HG03175 (cell line): Measurements from ENCODE around the gene SLX9.

Experiments used
- ATAC-seq: cut with Tn5 transposase; IDR thresholded peaks from one replicate; pipeline ENCODE4 v1.9.1; 2021; ENCODE audit warnings: mild to moderate bottlenecking, moderate library complexity; ENCODE audit not compliant: unreplicated experiment

The SLX9 gene

DNA sequence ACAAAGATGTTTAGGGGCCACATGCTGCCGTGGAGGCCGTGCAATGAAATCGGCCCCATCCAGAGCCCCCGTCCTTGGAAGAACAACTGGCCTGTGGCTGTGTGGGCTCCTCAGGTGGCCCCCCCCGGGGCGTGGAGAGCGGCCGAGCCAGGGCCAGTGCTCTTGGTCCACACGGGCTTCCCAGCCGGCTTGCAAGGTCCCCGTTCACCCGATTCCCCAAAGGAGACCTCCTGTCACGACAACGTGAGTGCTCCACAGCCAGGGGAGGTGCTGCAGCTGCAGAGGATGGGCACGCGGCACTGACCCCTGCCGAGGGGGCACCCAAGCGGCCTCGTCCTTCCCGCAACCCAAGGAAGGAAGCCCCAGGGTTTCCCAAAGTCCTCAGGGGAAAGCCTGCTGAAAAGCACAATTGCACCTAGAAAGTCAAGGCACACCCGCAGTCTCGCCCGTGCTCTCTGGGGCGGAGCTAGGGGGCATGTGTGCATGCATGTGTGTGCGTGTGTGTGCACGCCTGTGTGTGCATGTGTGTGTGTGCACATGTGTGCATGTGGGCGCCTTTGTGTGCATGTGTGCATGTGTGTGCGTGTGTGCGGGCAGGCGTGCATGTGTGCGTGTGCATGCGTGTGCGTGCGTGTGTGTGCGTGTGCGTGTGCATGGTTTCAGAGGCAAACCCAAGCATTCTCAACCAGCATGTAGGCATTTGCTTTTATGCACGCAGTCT is 48.2 kb downstream of the SLX9 start:
- ATAC-seq: no peak

DNA sequence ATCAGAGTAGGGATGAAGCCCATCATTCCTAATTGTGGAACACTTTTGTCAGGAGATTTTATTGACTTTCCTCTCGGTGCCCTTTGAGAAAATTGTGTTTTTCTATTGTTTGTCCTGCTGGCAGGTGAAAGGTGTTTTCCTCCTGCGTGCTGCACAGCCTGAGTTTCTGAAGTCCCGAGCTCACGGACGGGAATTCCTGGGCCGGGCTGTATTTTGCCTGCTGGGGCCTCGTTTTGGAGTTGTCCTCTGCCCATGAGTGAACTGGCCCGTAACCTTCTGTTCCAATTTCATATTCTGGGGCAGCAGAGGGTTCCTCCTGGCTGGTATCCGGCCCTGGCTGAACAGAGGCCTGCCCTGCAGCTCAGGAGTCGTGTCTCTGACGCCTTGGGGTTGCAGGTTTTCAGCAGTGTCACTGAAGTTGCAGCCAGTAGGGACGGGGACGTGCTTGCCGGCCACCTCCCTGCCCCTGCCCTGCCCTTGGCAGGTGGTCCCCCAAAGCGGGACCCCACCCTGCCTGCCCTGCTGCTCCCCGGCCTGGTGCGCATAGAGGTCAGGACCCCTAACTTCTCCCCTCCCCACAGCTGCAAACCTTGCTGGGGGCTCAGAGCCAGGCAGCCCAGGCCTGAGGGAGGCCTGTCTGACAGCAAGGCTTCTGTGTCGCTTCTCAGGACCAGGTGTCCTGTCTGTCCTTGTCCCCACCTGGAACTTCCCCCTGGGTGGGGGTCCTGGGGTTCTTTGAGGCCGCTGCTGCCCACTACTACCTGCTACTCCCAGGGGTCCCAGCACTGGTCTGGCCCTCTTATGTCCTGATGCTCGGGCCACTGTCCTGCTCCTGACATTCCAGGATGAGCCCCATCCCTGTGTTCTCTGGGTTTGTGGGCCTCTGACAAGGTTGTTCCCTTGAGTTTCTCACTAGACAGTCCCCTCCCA is 49.0 kb downstream of the SLX9 start:
- ATAC-seq: no peak

DNA sequence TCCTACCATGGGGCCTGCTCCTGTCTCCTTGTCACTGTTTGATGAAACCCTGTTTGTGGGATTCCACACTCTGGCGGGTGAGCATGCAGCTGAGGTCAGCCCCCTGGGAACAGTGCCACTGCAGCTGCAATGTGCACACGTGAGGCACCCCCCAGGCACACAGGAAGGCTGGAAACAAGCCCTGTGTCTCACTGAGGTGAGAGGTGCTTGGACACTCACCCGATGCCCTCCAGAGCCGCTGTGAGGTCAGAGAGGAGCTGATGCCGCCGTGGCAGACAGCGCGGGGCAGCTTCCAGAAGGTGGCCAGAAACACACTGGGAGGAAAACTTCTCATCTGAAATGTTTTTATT is 49.7 kb downstream of the SLX9 start:
- no peak for ATAC-seq

DNA sequence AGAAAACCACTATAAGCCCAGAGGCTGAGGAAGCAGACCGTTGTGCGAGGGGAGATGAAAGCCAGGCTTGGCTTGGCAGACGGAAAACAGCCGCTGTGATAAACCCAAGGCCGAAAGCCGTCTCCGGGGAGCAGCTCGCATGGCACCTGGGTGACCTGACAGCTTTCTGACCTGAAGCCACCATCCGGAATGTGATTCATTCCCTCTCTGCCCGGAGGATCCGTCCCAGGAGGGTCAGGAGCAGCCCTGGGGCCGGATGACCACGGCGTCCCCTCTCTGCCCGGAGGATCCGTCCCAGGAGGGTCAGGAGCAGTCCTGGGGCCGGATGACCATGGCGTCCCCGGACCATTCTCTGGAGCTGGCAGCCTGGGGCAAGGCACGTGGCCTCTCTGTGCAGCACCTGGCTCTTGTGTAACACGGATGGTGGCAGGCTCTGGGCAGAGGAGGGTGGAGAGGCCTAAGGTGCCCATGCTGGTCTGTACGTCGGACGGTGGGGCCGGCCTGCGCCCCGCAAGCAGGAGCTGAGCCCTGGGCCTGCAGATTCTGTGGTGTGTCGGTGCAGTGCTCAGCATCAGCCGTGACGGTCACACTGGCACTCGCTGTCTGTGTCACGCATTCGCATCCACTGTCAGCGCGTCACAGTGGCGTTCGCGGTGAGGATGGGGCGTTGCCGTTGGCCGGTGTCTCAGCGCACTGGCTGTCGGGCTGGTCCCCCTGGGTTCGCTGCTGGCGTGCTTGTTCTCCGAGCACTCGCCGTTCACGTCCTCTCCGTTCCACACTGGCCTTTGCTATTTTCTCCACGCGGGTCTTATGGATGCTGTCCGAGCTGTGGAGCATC is 50.3 kb downstream of the SLX9 start:
- no peak for ATAC-seq

DNA sequence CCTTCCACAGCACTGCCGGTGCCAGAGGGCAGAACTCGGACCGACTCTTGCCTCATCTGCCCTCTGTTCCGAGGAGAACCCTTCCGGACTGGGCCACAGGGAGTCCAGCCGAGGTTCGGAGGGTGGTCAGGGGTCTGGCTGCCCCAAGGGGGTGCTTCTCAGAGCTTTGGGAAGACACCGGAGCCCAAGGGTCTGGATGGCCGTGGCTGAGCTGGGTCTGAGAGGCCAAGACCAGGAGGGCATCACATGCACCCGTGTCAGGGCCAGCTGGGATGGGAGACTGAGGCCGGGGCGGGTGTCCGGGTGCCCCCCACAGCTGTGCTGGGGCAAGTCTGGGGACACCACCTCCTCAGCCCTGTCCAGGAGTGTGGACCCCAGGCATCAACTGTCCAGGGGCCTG is 51.1 kb downstream of the SLX9 start:
- no peak for ATAC-seq

DNA sequence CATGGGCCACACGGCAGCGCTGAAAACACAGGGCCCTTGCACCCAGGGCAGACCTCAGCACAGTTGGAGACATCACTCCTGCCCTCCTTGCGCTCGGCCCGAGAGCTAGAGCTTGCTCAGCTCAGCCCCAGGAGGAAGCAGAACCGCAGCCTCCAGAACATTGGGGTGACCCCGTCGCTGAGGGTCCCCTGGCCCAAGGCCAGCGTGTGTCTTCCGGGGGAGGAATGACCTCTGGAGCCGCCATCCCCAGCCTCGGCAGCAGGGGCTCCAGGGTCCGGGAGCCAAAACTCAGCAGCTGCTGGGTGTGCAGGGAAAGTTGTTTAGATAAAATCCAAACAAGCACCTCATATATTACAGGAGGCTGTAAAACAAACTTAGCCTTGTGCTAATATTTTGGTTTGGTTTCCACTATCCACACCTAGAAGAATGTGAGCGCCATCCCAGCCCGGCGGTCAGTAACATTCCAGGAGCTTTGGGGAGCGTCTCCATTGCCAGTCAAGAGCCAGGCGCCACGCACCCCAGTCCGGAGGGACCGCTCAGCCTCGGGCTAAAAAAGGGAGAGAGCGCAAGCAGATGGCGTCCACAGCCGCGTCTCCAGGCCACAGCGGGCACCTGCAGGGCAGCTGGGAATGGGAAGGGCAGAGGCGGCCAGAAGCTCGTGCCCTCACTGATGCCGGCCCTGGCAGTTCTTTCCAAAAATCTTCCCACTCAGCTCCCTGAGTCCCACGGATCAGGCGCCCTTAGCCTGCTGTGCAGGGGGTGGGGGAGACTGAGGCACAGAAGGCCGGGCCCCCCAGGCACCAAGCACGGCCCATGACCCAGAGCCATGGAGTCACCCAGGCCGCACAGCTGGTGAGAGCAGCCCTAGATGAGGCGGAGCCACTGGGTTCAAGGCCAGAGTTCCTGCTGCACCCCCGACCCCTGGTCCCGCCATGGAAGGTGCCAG is 52.0 kb downstream of the SLX9 start:
- no peak for ATAC-seq

DNA sequence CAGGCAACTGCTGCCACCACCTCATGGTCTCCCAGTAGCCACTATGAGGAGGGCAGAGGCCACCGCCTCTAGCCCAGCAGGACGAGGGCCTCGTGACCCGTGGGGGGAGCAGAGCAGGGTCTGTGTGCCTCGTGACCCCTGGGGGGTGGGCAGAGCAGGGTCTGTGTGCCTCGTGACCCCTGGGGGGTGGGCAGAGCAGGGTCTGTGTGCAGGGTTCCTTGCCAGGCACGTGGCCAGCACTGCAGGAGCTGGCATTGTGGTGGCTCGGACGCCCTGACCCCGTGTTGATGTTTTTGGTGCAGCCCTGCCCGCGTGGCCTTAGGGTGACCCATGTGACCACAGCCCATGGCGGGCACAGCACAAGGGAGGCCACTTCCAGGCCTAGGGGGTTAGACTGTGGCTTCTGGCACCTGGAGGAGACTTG is 52.8 kb downstream of the SLX9 start:
- ATAC-seq: no peak

DNA sequence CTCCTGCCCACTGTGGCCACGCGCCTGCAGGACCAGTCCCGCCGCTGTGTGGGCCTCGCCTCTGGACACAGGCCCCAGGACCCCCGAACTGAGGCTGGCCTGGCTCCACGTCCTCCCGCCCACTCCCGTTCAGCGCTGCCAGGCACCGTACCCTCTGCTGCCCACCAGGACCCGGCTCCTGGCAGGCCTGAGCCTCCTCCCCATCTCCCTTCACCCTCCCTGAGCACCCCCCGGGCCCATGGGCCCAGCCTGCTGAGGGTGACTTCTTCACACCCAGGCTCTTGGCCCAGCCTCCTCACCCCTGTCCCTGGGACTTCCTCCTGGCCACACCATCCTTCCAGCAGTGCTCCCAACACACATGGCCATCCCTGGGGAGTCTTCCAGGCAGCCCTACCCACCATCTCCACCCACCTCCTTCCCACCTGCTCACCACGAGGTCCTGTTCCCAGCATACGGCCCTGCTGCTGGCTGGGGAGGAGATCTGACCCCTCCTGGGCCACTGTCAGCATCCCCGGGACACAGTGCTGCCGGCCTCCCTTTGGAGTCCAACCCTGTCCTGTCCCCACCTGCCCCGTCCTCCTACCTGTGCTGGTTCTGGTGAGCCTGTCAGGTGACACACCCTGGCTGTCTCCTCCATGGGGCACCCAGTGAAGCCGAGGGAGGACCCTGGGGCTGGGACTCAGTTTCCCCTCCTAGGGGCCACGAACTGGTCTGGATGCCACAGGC is 53.7 kb downstream of the SLX9 start:
- no peak for ATAC-seq

DNA sequence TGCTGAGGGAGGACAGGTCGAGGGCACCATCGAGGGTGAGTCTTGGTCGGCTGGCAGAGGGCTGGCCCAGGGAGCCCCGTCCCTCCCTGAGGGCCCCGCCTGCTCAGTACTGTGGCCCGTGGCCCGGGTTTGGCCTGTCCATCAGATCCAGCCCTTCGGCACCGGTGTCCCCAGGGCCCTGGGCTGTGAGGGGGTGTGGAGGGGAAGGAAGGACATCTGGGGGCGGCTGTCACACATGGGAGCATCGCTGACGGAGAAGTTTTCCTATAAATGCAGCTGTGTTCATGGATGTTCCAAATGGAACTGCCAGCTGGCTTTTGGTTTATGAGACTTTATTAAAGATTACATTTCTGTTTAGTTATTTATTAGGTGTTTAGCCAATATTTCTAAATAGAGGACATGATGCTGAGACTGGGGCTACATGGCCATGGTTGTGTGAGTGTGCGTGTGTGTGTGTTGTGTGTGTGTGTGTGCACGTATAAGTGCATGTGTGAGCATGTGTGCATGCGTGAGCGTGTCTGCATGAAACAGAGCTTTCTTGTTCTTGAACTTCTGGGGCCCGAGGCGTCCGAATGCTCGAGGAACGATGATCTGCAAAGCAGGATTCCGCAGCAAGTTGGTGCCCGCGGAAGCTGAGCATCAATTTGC is 54.3 kb downstream of the SLX9 start:
- ATAC-seq: no peak

DNA sequence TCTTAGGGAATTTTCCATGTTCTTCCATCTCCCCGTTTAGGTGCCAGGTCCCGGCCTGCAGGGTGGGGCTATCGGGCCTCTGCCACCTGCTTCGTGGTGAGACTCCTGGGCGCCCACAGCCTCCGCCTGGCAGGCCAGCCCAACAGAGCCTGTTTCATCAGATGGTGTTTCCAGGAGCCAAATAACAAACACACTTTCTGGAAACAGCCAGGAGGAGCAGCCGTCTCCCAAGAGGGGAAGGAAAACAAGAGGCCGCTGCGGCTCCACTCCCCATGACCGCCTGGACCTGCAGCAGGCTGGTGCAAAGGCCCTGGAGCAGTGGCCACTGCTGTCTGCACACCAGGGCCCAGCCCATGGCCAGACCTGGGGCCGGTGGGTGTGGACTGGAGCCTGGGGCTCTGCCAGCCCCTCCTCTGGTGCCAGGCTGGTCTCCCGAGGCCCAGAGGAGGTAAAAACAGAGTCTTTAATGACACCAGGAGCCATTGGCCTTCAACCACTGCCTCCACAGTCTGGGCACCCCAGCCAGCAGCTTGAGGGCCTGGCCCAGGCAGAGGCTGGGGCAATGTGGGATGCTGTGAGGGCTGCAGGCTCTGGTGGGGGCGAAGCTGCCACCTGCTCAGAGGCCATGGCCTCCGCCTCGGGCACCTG is 55.0 kb downstream of the SLX9 start:
- ATAC-seq: no peak

DNA sequence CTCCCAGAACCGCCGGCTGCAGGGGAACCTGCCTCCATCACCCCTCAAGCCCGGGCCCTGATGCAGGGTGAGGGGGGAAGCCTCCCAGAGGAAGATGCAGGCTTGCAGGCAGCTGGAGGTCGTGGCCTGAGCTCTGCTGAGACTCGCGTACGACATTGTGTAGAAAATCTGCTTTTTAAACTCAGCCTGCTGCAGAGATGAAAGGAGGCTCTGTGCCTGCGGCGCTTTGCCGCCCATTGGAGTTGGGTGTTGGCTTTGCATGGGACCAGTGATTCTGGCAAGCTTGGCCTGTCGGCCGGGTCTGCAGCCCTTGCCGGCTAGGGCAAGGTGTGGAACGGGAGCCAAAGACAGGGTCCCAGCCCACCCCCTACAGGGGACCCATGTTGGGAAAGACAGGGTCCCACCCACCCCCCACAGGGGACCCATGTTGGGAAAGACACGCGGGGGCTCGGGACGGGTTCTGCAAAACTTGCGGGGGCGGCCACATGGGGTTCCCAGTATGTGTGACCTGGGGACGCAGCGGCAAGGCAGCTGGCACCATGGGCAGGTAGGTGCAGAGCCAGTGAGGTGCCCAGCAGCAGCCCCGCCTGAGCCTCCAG is 55.6 kb downstream of the SLX9 start:
- no peak for ATAC-seq

DNA sequence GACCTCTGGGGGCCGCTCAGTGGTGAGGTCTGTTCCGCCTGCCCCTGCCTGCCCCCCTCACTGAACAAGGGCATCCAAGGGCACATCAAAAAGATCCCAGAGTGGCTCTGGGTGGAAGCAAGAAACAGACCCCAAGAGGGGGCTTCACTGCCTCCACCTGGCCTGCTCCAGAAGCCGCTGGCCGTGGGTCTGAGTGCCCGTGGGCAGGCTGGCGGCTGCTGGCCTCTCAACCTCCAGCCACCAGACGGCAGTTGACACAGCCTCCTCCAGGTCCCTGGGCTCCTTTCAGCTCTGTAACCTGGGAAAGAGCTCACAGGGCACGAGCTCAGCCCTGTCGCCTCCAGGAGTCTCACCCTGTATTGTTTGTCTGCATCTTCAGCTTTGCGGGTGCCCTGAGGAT is 56.3 kb downstream of the SLX9 start:
- ATAC-seq: no peak

DNA sequence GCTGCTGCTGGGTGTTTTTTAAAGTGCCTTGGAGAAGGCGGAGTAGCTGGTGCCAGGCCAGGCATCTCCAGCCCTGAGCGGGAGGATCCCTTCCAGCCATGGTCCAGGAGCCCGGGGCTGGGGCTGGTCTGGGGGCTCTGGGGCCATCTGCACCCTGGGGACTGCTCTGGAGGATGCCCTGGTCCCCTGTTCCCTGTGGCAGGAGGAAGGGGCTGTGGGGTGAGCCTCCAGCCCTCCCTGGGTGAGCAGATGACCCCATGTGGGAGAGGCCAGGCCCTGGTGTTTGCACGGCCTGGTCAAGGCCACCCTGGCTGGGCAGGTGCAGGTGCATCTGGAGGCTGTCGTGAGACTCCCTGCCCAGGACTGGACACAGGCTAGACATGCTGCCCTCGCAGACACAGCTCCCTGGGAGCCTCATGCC is 56.7 kb downstream of the SLX9 start:
- no peak for ATAC-seq

DNA sequence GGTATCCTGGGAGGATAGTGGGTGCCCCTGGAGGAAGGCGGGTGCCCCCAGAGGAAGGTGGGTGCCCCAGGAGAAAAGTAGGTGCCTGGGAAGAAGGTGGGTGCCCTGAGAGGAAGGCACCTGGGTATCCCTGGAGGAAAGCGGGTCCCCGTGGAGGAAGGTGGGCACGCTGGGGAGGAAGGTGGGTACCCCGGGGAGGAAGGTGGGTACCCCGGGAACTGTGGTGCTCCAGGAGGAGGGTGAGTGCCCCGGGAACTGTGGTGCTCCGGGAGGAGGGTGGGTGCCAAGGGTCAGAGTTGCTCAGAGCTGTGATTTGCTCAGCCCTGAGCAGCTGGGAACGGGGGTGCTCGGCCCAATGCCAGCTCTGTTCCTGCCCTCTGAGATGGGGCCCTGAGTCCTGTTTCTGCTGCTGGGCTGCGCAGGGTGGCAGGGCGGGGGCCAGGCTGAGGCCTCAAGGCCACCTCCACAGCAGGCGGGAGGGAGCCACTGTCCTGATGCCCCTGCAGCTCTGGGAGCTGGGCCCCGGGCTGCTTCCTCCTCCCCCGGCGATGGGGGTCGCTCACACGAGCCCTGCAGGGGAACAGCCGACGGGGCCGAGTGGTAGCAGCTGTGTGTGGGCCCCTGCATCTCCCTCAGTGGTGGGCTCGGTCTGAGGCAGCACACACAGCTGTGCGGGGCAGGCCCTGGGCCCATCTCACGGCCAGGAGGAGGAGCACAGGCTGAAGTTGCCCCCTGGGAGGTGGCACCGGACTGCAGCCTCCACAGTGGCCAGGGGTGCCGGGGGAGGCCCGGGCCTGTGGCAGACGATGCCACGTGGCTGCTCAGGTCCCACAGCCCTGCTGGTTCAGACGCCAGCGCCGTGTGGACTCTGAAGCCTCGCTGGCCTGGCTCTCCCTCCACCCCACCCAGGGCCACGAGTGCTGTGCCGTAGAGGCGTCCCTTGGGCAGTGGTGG is 57.4 kb downstream of the SLX9 start:
- ATAC-seq: no peak

DNA sequence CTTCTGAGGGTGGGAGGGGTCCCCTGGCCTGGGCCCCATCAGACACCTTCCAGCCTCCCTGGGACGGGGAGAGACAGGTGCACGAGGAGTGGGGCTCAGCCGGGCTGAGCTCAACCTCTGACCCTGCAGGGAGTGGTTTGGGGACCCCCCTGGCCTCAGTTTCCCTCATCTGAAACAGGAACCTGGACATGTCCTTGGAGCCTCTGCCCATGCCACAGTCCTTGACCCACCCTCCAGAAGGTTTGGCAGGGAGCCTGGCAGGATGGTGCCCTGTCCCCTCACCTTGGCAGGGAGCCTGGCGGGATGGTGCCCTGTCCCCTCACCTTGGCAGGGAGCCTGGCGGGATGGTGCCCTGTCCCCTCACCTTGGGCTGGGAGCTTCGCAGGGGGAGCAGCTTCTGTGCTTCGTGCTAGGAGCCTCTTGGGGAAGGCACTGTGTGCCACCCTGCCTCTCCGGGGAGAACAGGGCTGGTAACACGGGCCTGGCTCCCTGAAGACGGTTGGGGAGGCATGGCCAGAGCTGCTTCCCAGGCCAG is 58.3 kb downstream of the SLX9 start:
- ATAC-seq: no peak

DNA sequence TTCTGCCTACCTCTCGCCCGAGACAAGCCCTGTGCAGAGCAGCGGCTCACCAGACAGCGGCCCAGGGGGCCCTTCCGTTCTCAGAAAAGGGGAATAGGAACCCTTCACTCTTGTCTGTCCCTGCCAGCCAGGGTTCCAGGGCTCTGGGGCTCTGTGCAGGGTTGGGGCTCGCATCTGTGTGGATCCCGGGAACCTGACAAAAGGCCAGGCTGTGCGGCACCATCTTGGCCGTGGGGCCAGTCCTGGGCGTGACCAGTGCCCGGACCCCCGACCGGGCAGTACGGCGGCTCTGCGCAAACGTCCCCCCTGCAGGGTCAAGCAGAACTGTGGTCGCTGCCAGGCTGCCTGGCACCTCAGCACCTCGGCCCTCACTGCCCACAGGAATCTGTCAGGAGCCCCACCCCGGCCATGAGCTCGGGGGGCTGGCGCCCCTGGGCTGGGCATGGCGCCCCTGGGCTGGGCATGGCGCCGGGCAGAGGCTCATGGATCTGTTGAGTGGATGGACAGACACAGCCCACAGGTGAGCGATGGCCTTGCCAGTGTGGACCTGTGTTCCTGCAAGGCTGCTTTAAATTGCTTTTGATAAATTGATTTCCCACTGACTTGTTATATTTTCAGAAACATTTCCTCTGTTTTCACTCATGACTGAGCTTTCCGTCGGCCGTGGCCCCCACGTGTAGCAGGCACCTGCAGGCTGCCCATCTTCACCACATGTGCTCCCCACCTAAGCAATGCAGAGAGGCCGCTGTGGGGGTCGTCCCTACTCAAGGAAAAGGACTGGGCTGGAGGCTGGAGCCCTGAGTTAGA is 59.0 kb downstream of the SLX9 start:
- no peak for ATAC-seq
